H1 (cell line): Measurements from ENCODE around the gene RAET1G. TPM values are rescaled to one million over a fixed set of nuclear protein-coding genes. Genes with fewer than 3 reads are reported as not detected.

Source experiments
- CTCF ChIA-PET: fragments of 300-600 bp; sonication (Branson Sonifier 250); formaldehyde crosslinking; loops from one replicate; lab custom pipeline; 2021; ENCODE audit not compliant: partially characterized antibody; lab: Charles Lee
- POLR2A ChIA-PET: fragments of 300-600 bp; sonication (Branson Sonifier 250); formaldehyde crosslinking; loops from one replicate; lab custom pipeline; 2021; ENCODE audit warnings: inconsistent platforms; ENCODE audit not compliant: partially characterized antibody; lab: Charles Lee
- DNase-seq, 2 experiments: peaks; one replicate each; pipeline versions ENCODE4 v3.0.0 to v3.0.0-alpha.2; 2010 to 2022; ENCODE audit warnings: low spot score in 2 of 2, low read depth in 1 of 2, mixed read lengths in 1 of 2
- FAIRE-seq: peaks from 2 replicates; lab custom pipeline; 2011; peaks lifted over from hg19 to GRCh38; lab: Jason Lieb, UNC
- H2AFZ ChIP-seq: 2 replicates; pipeline ENCODE4 v1.8.1; 2012; ENCODE audit warnings: low read length, inconsistent platforms
- H2AK5ac ChIP-seq: 2 replicates; pipeline ENCODE4 v1.6.1; 2013; ENCODE audit warnings: low read depth, low read length
- H2BK120ac ChIP-seq: replicated peaks from 2 replicates; pipeline ENCODE3; 2013; ENCODE audit warnings: low read depth, low read length, inconsistent platforms
- H2BK12ac ChIP-seq: 2 replicates; pipeline ENCODE4 v1.6.1; 2013; ENCODE audit warnings: low read depth, low read length
- H2BK15ac ChIP-seq: 2 replicates; pipeline ENCODE4 v1.6.1; 2013; ENCODE audit warnings: low read length
- H2BK20ac ChIP-seq: 2 replicates; pipeline ENCODE4 v1.6.1; 2013; ENCODE audit warnings: low read length
- H2BK5ac ChIP-seq: 2 replicates; pipeline ENCODE4 v1.6.1; 2013; ENCODE audit warnings: low read depth, low read length
- H3K14ac ChIP-seq: 2 replicates; pipeline ENCODE4 v1.6.1; 2013; ENCODE audit warnings: inconsistent platforms; ENCODE audit not compliant: insufficient read length
- H3K18ac ChIP-seq: 2 replicates; pipeline ENCODE4 v1.6.1; 2013; ENCODE audit warnings: low read length; ENCODE audit errors: extremely low read depth
- H3K23ac ChIP-seq: 2 replicates; pipeline ENCODE4 v1.6.1; 2013; ENCODE audit warnings: inconsistent platforms; ENCODE audit not compliant: insufficient read length
- H3K23me2 ChIP-seq: 2 replicates; pipeline ENCODE4 v1.6.1; 2013; ENCODE audit warnings: low read depth, low read length
- H3K27ac ChIP-seq: 2 replicates; pipeline ENCODE4 v1.6.1; 2011; ENCODE audit warnings: low read depth, low read length, inconsistent platforms
- H3K27me3 ChIP-seq, 4 experiments: replicated peaks in 1 of 4; 1 replicate in 1 of 4; 2 replicates in 3 of 4; pipeline versions ENCODE4 v1.6.1 to v1.8.1; 2011 to 2013; ENCODE audit warnings: low read length in 3 of 4, mild to moderate bottlenecking in 3 of 4, inconsistent platforms in 2 of 4, mixed read lengths in 2 of 4, moderate library complexity in 1 of 4; ENCODE audit not compliant: control insufficient read depth in 3 of 4, insufficient read depth in 3 of 4; ENCODE audit errors: extremely low read depth in 1 of 4
- H3K36me3 ChIP-seq, 4 experiments: 2 replicates each; pipeline versions ENCODE4 v1.6.1 to v1.8.1; 2011 to 2013; ENCODE audit warnings: mild to moderate bottlenecking in 4 of 4, low read length in 3 of 4, moderate library complexity in 2 of 4, control low read depth in 1 of 4, inconsistent platforms in 1 of 4; ENCODE audit not compliant: insufficient read depth in 4 of 4, control insufficient read depth in 2 of 4
- H3K4ac ChIP-seq: replicated peaks from 2 replicates; pipeline ENCODE3; 2013; ENCODE audit warnings: low read length, low read depth, mixed read lengths, inconsistent platforms; ENCODE audit not compliant: insufficient read length
- H3K4me1 ChIP-seq, 4 experiments: replicated peaks in 1 of 4; 1 replicate in 1 of 4; 2 replicates in 3 of 4; pipeline versions ENCODE4 v1.6.1 to v1.8.1; 2011 to 2013; ENCODE audit warnings: low read length in 3 of 4, inconsistent platforms in 2 of 4, mixed read lengths in 1 of 4; ENCODE audit not compliant: insufficient read depth in 4 of 4, control insufficient read depth in 3 of 4
- H3K4me2 ChIP-seq, 2 experiments: 2 replicates each; pipeline versions ENCODE4 v1.6.1 to v1.8.1; 2011 to 2013; ENCODE audit warnings: low read depth in 2 of 2, low read length in 2 of 2, control low read depth in 1 of 2, inconsistent platforms in 1 of 2, mild to moderate bottlenecking in 1 of 2; ENCODE audit not compliant: insufficient read depth in 1 of 2
- H3K4me3 ChIP-seq, 4 experiments: fragments of 200-600, 300-600 bp in 1 of 4; sonication (generic), shearing (Covaris generic), sonication (Bioruptor Twin) in 1 of 4; 2 replicates each; pipeline versions ENCODE4 v1.5.1 to v1.8.1; 2011 to 2016; ENCODE audit warnings: low read length in 4 of 4, low read depth in 3 of 4, control low read depth in 2 of 4, inconsistent platforms in 2 of 4, mild to moderate bottlenecking in 2 of 4, mixed read lengths in 1 of 4, moderate library complexity in 1 of 4; ENCODE audit not compliant: insufficient read depth in 2 of 4; ENCODE audit errors: extremely low read depth in 1 of 4
- H3K56ac ChIP-seq: replicated peaks from 2 replicates; pipeline ENCODE3; 2013; ENCODE audit warnings: low read depth, mild to moderate bottlenecking, mixed read lengths, low read length, inconsistent platforms; ENCODE audit not compliant: insufficient read length
- H3K79me1 ChIP-seq: 2 replicates; pipeline ENCODE4 v1.6.1; 2013; ENCODE audit warnings: low read depth, low read length, control low read depth
- H3K79me2 ChIP-seq, 2 experiments: 2 replicates each; pipeline versions ENCODE4 v1.6.1 to v1.8.1; 2012 to 2013; ENCODE audit warnings: low read length in 2 of 2, mild to moderate bottlenecking in 2 of 2, inconsistent platforms in 1 of 2; ENCODE audit not compliant: insufficient read depth in 2 of 2, control insufficient read depth in 1 of 2
- H3K9ac ChIP-seq, 4 experiments: replicated peaks in 1 of 4; 1 replicate in 1 of 4; 2 replicates in 3 of 4; pipeline versions ENCODE4 v1.6.1 to v1.8.1; 2011 to 2013; ENCODE audit warnings: low read depth in 3 of 4, low read length in 3 of 4, control low read depth in 2 of 4, mild to moderate bottlenecking in 2 of 4, moderate library complexity in 2 of 4, inconsistent platforms in 1 of 4; ENCODE audit errors: extremely low read depth in 1 of 4
- H3K9me3 ChIP-seq, 2 experiments: 2 replicates each; pipeline versions ENCODE4 v1.6.1 to v1.8.1; 2012 to 2013; ENCODE audit warnings: mild to moderate bottlenecking in 2 of 2, moderate library complexity in 2 of 2, control low read depth in 1 of 2, inconsistent platforms in 1 of 2, low read depth in 1 of 2, low read length in 1 of 2, mixed read lengths in 1 of 2; ENCODE audit not compliant: insufficient read depth in 2 of 2
- H4K20me1 ChIP-seq, 2 experiments: replicated peaks in 1 of 2; 2 replicates each; pipeline versions ENCODE3 to v1.8.1; 2011 to 2013; ENCODE audit warnings: inconsistent platforms in 2 of 2, low read length in 2 of 2, mild to moderate bottlenecking in 1 of 2; ENCODE audit not compliant: insufficient read depth in 2 of 2, control insufficient read depth in 1 of 2
- H4K5ac ChIP-seq: 2 replicates; pipeline ENCODE4 v1.6.1; 2013; ENCODE audit warnings: low read length, low read depth, mixed read lengths, inconsistent platforms; ENCODE audit not compliant: insufficient read length
- H4K8ac ChIP-seq: 2 replicates; pipeline ENCODE4 v1.8.0; 2013; ENCODE audit warnings: mild to moderate bottlenecking, moderate library complexity, low read length, inconsistent platforms; ENCODE audit not compliant: insufficient read depth; ENCODE audit errors: extremely low read depth
- H4K91ac ChIP-seq: replicated peaks from 2 replicates; pipeline ENCODE3; 2013; ENCODE audit warnings: low read length, mixed read lengths, inconsistent platforms; ENCODE audit not compliant: insufficient read length
- BCL11A ChIP-seq, 2 experiments: IDR thresholded peaks; one replicate each; pipeline ENCODE4 v1.6.1; 2011; ENCODE audit warnings: low read depth in 2 of 2, low read length in 2 of 2, mild to moderate bottlenecking in 2 of 2
- EGR1 ChIP-seq: IDR thresholded peaks from 2 replicates; pipeline ENCODE4 v1.6.1; 2011; ENCODE audit warnings: low read depth, low read length, borderline replicate concordance
- MAFK ChIP-seq: IDR thresholded peaks from 2 replicates; pipeline ENCODE4 v1.6.1; 2012; ENCODE audit warnings: low read depth, mild to moderate bottlenecking, improper control_type of control experiment, low read length
- NRF1 ChIP-seq: IDR thresholded peaks from 2 replicates; pipeline ENCODE4 v1.6.1; 2011; ENCODE audit warnings: mild to moderate bottlenecking, low read depth, low read length, improper control_type of control experiment
- PHF8 ChIP-seq: fragments of 200-600 bp; sonication (generic); conservative IDR thresholded peaks from 2 replicates; pipeline ENCODE4 v1.7.1; 2012; ENCODE audit warnings: low read depth, mild to moderate bottlenecking, inconsistent platforms, low read length, moderate library complexity
- POLR2AphosphoS5 ChIP-seq: IDR thresholded peaks from 2 replicates; pipeline ENCODE4 v1.6.1; 2011; ENCODE audit warnings: low read depth, low read length
- RBBP5 ChIP-seq: IDR thresholded peaks from 2 replicates; pipeline ENCODE4 v1.7.1; 2012; ENCODE audit warnings: low read depth, mild to moderate bottlenecking, inconsistent platforms, low read length, moderate library complexity, borderline replicate concordance
- SAP30 ChIP-seq: fragments of 300-600 bp; sonication (generic); IDR thresholded peaks from 2 replicates; pipeline ENCODE4 v1.7.1; 2012; ENCODE audit warnings: low read length, moderate library complexity, mild to moderate bottlenecking, inconsistent platforms; ENCODE audit not compliant: insufficient read depth, insufficient replicate concordance
- SRF ChIP-seq: IDR thresholded peaks from 2 replicates; pipeline ENCODE4 v1.6.1; 2011; ENCODE audit warnings: mild to moderate bottlenecking, low read depth, low read length, moderate library complexity
- TBP ChIP-seq: IDR thresholded peaks from 2 replicates; pipeline ENCODE4 v1.6.1; 2011; ENCODE audit warnings: low read depth, low read length, improper control_type of control experiment
- WGBS, 2 experiments: shearing (Covaris generic) in 1 of 2; methylation state at CpG; one replicate each; pipeline versions ENCODE4 v1.1.6 to v1.1.7; 2013 to 2015; ENCODE audit warnings: low lambda C conversion rate in 2 of 2, mixed read lengths in 2 of 2, inconsistent platforms in 1 of 2, low coverage in 1 of 2, missing lambda C conversion rate in 1 of 2; ENCODE audit not compliant: insufficient replicate concordance in 2 of 2, insufficient coverage in 1 of 2, insufficient read length in 1 of 2; ENCODE audit errors: extremely low coverage in 1 of 2, missing lambda C conversion rate in 1 of 2; 5-methylcytosine and 5-hydroxymethylcytosine counted together
- polyA plus RNA-seq, 7 experiments: library from polyadenylated mRNA; depleted of rRNA in 3 of 7; stranded (reverse) in 5 of 7; unstranded in 2 of 7; fragments of >200 nt in 5 of 7; fragments of 200-250 nt in 2 of 7; gene quantifications; 1 replicate in 5 of 7; 2 replicates in 1 of 7; 4 replicates in 1 of 7; pipeline versions ENCODE4 v1.2.1 to v1.2.3, GENCODE V29; 2011 to 2013; ENCODE audit warnings: missing spikeins in 2 of 7, mixed read lengths in 2 of 7
- total RNA-seq: library from RNA; stranded (reverse); fragmentation: NEBNext Ultra II Directional; extraction: Animal tissue kit (Norgen Biotek cat#: 25700); gene quantifications from 2 replicates; pipeline ENCODE4 v1.2.1, GENCODE V29; 2021

RAET1G gene
- total and polyA plus RNA-seq, 2 of the 8 experiments (the other 6 are each of a cell fraction or from before 2014, with no cell fraction given) = 0.08 TPM; not detected in 1

GRCh38 chr6:149871182-149871581 lies 51.7 kb downstream of the RAET1G start:
- no peak overlapping the region for H3K18ac ChIP-seq
- H3K14ac ChIP-seq = no peak overlapping the region
- no peak overlapping the region for H2BK120ac ChIP-seq
- no peaks in the 10 kb centered on the region for H3K79me2 ChIP-seq
- no peak overlapping the region for H2AFZ ChIP-seq
- H4K8ac ChIP-seq = no peak overlapping the region
- FAIRE-seq (no peak), DNase-seq (no peak)
- no peaks in the 10 kb centered on the region for H3K36me3 ChIP-seq
- H3K23me2 ChIP-seq = no peaks in the 10 kb centered on the region
- H3K4ac ChIP-seq = no peak overlapping the region
- H3K23ac ChIP-seq = no peak overlapping the region
- no peak overlapping the region for H3K4me2 ChIP-seq
- H3K27ac ChIP-seq = no peak overlapping the region
- H4K5ac ChIP-seq = no peak overlapping the region
- WGBS, 2 experiments = 86% methylated on average over 2 of the region's 2 CpGs; no CpG with 5 or more reads in 1 of the 2 experiments
- H2BK5ac ChIP-seq = no peak overlapping the region
- POLR2A ChIA-PET = no interaction called here
- no peaks in the 10 kb centered on the region for H3K27me3 ChIP-seq
- no peak overlapping the region for H3K4me3 ChIP-seq
- H2BK15ac ChIP-seq = no peak overlapping the region
- no peaks in the 10 kb centered on the region for H3K79me1 ChIP-seq
- no peaks in the 10 kb centered on the region for H4K20me1 ChIP-seq
- CTCF ChIA-PET = interaction anchor here (0.7 to 1.8 kb wide), 5 partner anchors 36 to 361 kb away, joined by 3 to 5 read pairs (median 3); no protein-coding TSS in a partner anchor
- H2AK5ac ChIP-seq = no peak overlapping the region
- H3K9ac ChIP-seq = no peak overlapping the region
- no peak overlapping the region for H4K91ac ChIP-seq
- TF ChIP-seq BCL11A (IDR thresholded peaks at IDR 0.05; ENCODE audit: low read depth in 2 of 2, low read length in 2 of 2) (no peak), SRF (no peak), NRF1 (no peak), PHF8 (no peak), MAFK (no peak), SAP30 (no peak), EGR1 (no peak), TBP (no peak), RBBP5 (no peak), POLR2AphosphoS5 (no peak)
- no peak overlapping the region for H2BK20ac ChIP-seq
- peaks cover 0 to 8% (median under 1%) of the 10 kb centered on the region in 4 experiments; a peak in 2 of 7 replicates for H3K4me1 ChIP-seq
- no peak overlapping the region for H2BK12ac ChIP-seq
- no peaks in the 10 kb centered on the region for H3K9me3 ChIP-seq
- H3K56ac ChIP-seq = no peak overlapping the region
